ENCODE results near the gene FXYD7. TPM values are rescaled to one million over a fixed set of nuclear protein-coding genes. Genes with fewer than 3 reads are reported as not detected.

The FXYD7 gene
- total RNA-seq, 1 experiment from 2014 or later: 0.71 TPM

DNA sequence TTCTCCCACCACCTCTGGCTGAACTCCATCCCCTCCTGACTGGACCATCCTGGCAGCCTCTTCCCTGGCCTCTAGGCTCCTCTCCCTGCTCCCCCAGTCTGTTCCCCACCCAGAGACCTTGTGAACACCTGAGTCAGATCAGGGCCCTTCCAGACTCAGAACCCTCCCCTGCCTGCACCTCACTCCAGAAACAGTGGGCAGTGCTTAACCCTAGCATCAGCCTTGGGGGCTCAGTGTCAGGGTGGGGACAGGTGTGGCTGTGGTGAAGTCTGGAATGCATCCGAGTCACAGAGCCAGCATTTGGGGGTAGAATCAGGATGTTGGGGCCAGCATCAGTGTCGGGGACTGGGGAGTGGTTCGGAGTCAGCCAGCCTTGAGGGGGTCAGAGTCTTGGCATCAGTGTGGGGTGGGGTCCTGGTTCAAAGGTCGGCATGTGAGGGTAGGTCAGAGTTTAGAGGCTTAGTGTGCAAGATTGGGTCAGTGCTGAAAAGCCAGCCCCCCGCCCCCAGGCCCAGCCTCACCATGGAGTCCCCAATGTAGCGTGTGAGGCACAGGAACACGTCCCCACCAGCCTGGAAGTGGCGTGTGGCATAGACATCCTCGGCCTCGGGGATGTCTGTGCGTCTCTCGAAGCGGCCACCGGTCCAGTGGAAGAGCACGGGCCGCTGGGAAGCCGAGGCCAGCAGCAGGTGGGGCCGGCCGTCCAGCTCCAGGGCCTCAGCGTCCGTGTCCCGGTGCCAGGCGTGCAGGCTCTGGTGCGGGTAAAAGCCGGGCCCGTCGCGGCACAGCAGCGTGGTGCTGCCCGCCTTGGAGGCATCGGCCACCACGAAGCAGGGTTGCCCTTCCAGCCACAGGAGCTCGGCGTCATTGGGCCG lies 17.1 kb upstream of the FXYD7 start (continued):
- TF ChIP-seq, protein P1, sequence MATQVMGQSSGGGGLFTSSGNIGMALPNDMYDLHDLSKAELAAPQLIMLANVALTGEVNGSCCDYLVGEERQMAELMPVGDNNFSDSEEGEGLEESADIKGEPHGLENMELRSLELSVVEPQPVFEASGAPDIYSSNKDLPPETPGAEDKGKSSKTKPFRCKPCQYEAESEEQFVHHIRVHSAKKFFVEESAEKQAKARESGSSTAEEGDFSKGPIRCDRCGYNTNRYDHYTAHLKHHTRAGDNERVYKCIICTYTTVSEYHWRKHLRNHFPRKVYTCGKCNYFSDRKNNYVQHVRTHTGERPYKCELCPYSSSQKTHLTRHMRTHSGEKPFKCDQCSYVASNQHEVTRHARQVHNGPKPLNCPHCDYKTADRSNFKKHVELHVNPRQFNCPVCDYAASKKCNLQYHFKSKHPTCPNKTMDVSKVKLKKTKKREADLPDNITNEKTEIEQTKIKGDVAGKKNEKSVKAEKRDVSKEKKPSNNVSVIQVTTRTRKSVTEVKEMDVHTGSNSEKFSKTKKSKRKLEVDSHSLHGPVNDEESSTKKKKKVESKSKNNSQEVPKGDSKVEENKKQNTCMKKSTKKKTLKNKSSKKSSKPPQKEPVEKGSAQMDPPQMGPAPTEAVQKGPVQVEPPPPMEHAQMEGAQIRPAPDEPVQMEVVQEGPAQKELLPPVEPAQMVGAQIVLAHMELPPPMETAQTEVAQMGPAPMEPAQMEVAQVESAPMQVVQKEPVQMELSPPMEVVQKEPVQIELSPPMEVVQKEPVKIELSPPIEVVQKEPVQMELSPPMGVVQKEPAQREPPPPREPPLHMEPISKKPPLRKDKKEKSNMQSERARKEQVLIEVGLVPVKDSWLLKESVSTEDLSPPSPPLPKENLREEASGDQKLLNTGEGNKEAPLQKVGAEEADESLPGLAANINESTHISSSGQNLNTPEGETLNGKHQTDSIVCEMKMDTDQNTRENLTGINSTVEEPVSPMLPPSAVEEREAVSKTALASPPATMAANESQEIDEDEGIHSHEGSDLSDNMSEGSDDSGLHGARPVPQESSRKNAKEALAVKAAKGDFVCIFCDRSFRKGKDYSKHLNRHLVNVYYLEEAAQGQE (IDR thresholded peaks at IDR 0.05; ENCODE audit: low read depth): no peak
- TF ChIP-seq SP1 (IDR thresholded peaks at IDR 0.05; ENCODE audit: low read depth): no peak

DNA sequence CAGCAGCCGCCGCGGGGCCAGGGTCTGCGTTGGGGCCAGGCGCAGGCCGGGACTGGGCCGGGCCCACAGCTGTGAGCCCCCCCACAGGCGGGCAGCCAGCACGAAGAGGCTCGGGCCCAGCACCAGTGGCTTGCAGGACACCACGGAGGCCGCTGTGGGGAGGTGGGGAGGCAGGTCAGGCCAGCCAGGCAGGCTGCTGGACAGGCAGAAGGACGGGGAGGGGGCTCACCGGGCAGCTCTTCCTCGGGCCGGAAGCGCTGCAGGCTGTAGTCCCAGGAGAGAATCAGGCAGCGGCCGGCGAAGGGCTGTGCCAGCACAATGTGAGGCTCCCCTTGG lies 16.5 kb upstream of the FXYD7 start:
- intact Hi-C loops (cut with micrococcal nuclease): no loop called here
- Histone ChIP-seq H2AFZ (ENCODE audit: low read depth, low read length, poor library complexity, severe bottlenecking) (no peak overlapping the region), H3K27me3 (ENCODE audit: insufficient read depth, low read length) (no peaks in the 10 kb centered on the region), H3K36me3 (ENCODE audit: control insufficient read depth in 1 of 2, insufficient read depth in 2 of 2, low read length in 2 of 2) (no peaks in the 10 kb centered on the region), H3K9me3 (ENCODE audit: control insufficient read depth in 1 of 2, insufficient read depth in 1 of 2, low read depth in 1 of 2, low read length in 2 of 2) (no peaks in the 10 kb centered on the region), H3K9me2 (ENCODE audit: insufficient read depth) (no peaks in the 10 kb centered on the region), H3K4me3 (replicated peaks in 1 of 2; ENCODE audit: low read depth in 1 of 2, low read length in 2 of 2) (no peak overlapping the region), H4K20me1 (ENCODE audit: insufficient read depth) (no peaks in the 10 kb centered on the region), H3K4me1 (ENCODE audit: control insufficient read depth in 1 of 2, insufficient read depth in 2 of 2, low read length in 2 of 2) (peaks cover 18 to 33% of the 10 kb centered on the region in 2 experiments), H3K27ac (ENCODE audit: low read depth, low read length) (no peak overlapping the region), H3K4me2 (ENCODE audit: low read length) (no peak overlapping the region), H3K9ac (ENCODE audit: low read length) (no peak overlapping the region), H3K79me2 (ENCODE audit: insufficient read depth, low read length) (no peaks in the 10 kb centered on the region)
- no TSS peak for BruUV-seq (replicated peaks)
- no peak for ATAC-seq
- CTCF ChIA-PET: interaction anchor here (1.3 kb wide), 1 partner anchor 9 kb away, joined by 3 read pairs; the partner anchor contains the start of gene LGI4
- RAD21 ChIA-PET (ENCODE audit: low non-redundant PET in 1 of 2, low total read pairs in 2 of 2, uncharacterized antibody in 2 of 2, unreplicated experiment in 2 of 2): no interaction called here
- POLR2A ChIA-PET: no interaction called here
- no peak for DNase-seq (ENCODE audit: low read depth, low spot score)
- TF ChIP-seq ELF1 (IDR thresholded peaks at IDR 0.05; ENCODE audit: borderline replicate concordance, low read depth) (no peak), TCF7L2 (IDR thresholded peaks at IDR 0.05; ENCODE audit: borderline replicate concordance, extremely low read depth, insufficient read depth, insufficient read length) (no peak), SRF (IDR thresholded peaks at IDR 0.05; ENCODE audit: low read depth) (no peak), POLR2A (IDR thresholded peaks at IDR 0.05; ENCODE audit: borderline replicate concordance, extremely low read depth, insufficient read depth, insufficient read length) (no peak), YY1 (IDR thresholded peaks at IDR 0.05; ENCODE audit: extremely low read depth, insufficient replicate concordance, low read depth, low read length) (no peak), ZFX (IDR thresholded peaks at IDR 0.05) (no peak), SIN3A (IDR thresholded peaks at IDR 0.05; ENCODE audit: low read depth) (no peak), ZNF274 (IDR thresholded peaks at IDR 0.05; ENCODE audit: low read depth, low read length) (no peak), EZH2phosphoT487 (IDR thresholded peaks at IDR 0.05; ENCODE audit: borderline replicate concordance) (no peak), CEBPB (IDR thresholded peaks at IDR 0.05; ENCODE audit: low read depth) (no peak), JUND (IDR thresholded peaks at IDR 0.05) (no peak), POLR2AphosphoS5 (IDR thresholded peaks at IDR 0.05; ENCODE audit: low read depth, low read length) (no peak), SP1 (IDR thresholded peaks at IDR 0.05; ENCODE audit: low read depth) (no peak), EZH2 (IDR thresholded peaks at IDR 0.05) (no peak)
- TF ChIP-seq, protein P2, sequence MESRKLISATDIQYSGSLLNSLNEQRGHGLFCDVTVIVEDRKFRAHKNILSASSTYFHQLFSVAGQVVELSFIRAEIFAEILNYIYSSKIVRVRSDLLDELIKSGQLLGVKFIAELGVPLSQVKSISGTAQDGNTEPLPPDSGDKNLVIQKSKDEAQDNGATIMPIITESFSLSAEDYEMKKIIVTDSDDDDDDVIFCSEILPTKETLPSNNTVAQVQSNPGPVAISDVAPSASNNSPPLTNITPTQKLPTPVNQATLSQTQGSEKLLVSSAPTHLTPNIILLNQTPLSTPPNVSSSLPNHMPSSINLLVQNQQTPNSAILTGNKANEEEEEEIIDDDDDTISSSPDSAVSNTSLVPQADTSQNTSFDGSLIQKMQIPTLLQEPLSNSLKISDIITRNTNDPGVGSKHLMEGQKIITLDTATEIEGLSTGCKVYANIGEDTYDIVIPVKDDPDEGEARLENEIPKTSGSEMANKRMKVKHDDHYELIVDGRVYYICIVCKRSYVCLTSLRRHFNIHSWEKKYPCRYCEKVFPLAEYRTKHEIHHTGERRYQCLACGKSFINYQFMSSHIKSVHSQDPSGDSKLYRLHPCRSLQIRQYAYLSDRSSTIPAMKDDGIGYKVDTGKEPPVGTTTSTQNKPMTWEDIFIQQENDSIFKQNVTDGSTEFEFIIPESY (IDR thresholded peaks at IDR 0.05; ENCODE audit: extremely low read depth, insufficient replicate concordance, low read length): no peak
- TF ChIP-seq, protein P3, sequence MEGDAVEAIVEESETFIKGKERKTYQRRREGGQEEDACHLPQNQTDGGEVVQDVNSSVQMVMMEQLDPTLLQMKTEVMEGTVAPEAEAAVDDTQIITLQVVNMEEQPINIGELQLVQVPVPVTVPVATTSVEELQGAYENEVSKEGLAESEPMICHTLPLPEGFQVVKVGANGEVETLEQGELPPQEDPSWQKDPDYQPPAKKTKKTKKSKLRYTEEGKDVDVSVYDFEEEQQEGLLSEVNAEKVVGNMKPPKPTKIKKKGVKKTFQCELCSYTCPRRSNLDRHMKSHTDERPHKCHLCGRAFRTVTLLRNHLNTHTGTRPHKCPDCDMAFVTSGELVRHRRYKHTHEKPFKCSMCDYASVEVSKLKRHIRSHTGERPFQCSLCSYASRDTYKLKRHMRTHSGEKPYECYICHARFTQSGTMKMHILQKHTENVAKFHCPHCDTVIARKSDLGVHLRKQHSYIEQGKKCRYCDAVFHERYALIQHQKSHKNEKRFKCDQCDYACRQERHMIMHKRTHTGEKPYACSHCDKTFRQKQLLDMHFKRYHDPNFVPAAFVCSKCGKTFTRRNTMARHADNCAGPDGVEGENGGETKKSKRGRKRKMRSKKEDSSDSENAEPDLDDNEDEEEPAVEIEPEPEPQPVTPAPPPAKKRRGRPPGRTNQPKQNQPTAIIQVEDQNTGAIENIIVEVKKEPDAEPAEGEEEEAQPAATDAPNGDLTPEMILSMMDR (IDR thresholded peaks at IDR 0.05 in 2 of 3, conservative IDR thresholded peaks at IDR 0.05 in 1 of 3; ENCODE audit: borderline replicate concordance in 1 of 3, insufficient read depth in 1 of 3, low read depth in 2 of 3, low read length in 2 of 3): no peak

Data from HCT116 (cell line).